HL-60 (cell line): ENCODE results near the gene BBS9.
"Not testable (repeated sequence)": the region's sequence is repeated elsewhere in the genome, so short reads cannot be mapped to it uniquely, and the experiment has no call there.

ENCODE experiments used
- DNase-seq, 2 experiments: peaks; one replicate each; pipeline ENCODE4 v3.0.0-alpha.2; 2010 to 2020; ENCODE audit warnings: low read depth in 1 of 2, low spot score in 1 of 2
- H3K27ac ChIP-seq: fragments of 250-450 bp; sonication (Bioruptor Pico); replicated peaks from 2 replicates; pipeline ENCODE4 v1.5.1; 2020; ENCODE audit warnings: mild to moderate bottlenecking, moderate library complexity
- H3K27me3 ChIP-seq: fragments of 250-450 bp; sonication (Bioruptor Pico); 2 replicates; pipeline ENCODE4 v1.5.1; 2021; ENCODE audit warnings: mild to moderate bottlenecking, moderate library complexity; ENCODE audit not compliant: insufficient read depth, poor library complexity, severe bottlenecking
- H3K4me3 ChIP-seq: replicated peaks from 2 replicates; pipeline ENCODE4 v1.5.1; 2011; ENCODE audit warnings: mild to moderate bottlenecking, control low read depth, low read length; ENCODE audit not compliant: insufficient read depth
- CTCF ChIP-seq: IDR thresholded peaks from one replicate; pipeline ENCODE4 v1.5.1; 2011; ENCODE audit warnings: low read length, control low read depth, inconsistent platforms; ENCODE audit not compliant: insufficient read depth
- GABPA ChIP-seq: IDR thresholded peaks from 2 replicates; pipeline ENCODE4 v1.6.1; 2012; ENCODE audit warnings: low read depth
- POLR2AphosphoS5 ChIP-seq: IDR thresholded peaks from 2 replicates; pipeline ENCODE4 v1.6.1; 2012; ENCODE audit warnings: low read depth
- REST ChIP-seq: IDR thresholded peaks from 2 replicates; pipeline ENCODE4 v1.6.1; 2012; ENCODE audit warnings: low read depth; ENCODE audit not compliant: insufficient replicate concordance
- SPI1 ChIP-seq: IDR thresholded peaks from 2 replicates; pipeline ENCODE4 v1.6.1; 2012; ENCODE audit warnings: low read depth, mild to moderate bottlenecking, borderline replicate concordance

The BBS9 gene

GRCh38 chr7:33212144-33212543 lies 82.8 kb downstream of the BBS9 start:
- DNase-seq = no peak
- H3K4me3 ChIP-seq = no peak overlapping the region
- no peaks in the 10 kb centered on the region for H3K27me3 ChIP-seq
- no peak overlapping the region for H3K27ac ChIP-seq
- TF ChIP-seq GABPA (no peak), POLR2AphosphoS5 (no peak), REST (no peak)

- H3K4me3 ChIP-seq = no peak overlapping the region
- H3K27ac ChIP-seq = no peak overlapping the region
- DNase-seq = no peak
- H3K27me3 ChIP-seq = no peaks in the 10 kb centered on the region
- TF ChIP-seq SPI1 = no peak
- no peak for TF ChIP-seq GABPA
- no peak for TF ChIP-seq REST
- no peak for TF ChIP-seq CTCF
- no peak for TF ChIP-seq POLR2AphosphoS5
These were observed 86.6 kb downstream of the BBS9 start for GRCh38 chr7:33215992-33216391.

- DNase-seq = no peak
- H3K4me3 ChIP-seq = no peak overlapping the region
- TF ChIP-seq CTCF = no peak
- TF ChIP-seq SPI1 = no peak
- TF ChIP-seq REST = no peak
- TF ChIP-seq GABPA = no peak
- no peak for TF ChIP-seq POLR2AphosphoS5
These were observed 88.2 kb downstream of the BBS9 start for GRCh38 chr7:33217595-33217994.

GRCh38 chr7:33218841-33219535 lies 89.6 kb downstream of the BBS9 start:
- H3K27ac ChIP-seq, H3K4me3 ChIP-seq, DNase-seq, H3K27me3 ChIP-seq: not testable (repeated sequence)

More at GRCh38 chr7:33217595-33217994, 88.2 kb downstream of the BBS9 start:
- H3K27me3 ChIP-seq = no peaks in the 10 kb centered on the region
- H3K27ac ChIP-seq = no peak overlapping the region
